Stimulated activated naive CD4-positive, alpha-beta T cell (primary cell): ENCODE results near the gene RNF11.

Source experiments
- DNase-seq, 6 experiments: peaks; one replicate each; lab custom pipeline; 2025; lab: John Stamatoyannopoulos, UW

RNF11 gene

GRCh38 chr1:51314974-51315373, 78.9 kb downstream of the RNF11 start:
- no peak for DNase-seq

DNA sequence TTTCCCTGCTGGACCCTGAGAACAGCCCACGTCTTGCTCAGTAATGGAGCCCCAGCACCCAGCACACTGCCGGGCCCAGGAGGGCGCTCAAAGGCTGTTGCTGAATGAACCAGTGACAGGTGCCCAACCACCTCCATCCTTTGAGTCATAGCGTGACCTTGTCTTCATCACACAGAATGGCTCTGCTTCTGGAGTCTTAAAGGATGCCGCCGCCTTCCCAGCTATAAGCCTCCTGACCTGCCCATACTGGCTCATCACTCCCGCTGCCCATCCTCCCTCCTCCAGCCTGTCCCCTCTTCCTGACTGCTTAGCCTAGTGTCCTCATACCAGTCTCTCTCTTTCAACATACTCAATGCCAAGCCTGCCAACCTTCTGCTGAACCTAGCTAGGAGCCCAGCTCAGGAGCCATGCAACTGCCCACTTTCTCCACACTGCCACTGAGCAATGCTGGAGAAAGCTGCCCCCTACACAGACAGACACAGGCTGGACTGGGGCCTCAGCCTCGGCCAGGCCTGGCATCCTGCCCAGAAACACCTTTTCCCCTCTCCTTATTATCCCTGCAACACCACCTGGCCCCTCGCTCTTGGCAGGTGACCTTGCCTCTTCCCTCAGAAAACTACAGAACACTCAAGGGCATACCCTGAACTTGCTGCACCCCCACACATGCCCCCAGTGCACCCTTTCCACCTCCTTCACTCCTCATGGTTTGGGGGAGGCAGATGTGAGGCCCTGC, 80.2 kb downstream of the RNF11 start:
- no peak for DNase-seq

GRCh38 chr1:51316846-51317120, 80.7 kb downstream of the RNF11 start:
- DNase-seq, result no peak

- no peak for DNase-seq
Observed at GRCh38 chr1:51317798-51318197, 81.7 kb downstream of the RNF11 start.

- DNase-seq, result no peak
Observed at GRCh38 chr1:51320967-51321923, 85.2 kb downstream of the RNF11 start.

DNA sequence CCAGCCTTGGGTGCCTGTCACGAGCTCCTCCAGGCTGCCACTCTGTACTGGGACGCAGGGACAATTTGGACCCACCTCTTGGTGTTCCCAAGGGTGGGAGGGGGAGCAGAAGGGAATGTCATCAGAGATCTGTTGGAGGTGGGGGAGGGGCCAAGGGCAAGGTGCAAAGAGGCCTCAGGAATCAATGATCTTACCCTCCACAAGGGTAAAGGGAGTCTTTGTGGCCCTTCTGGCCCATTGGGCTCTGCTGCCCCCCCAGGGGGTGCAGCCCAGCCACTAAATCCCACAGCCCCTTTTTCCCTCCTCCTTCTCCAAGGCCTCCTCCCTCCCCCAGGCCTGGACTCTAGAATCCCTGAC, 85.8 kb downstream of the RNF11 start:
- DNase-seq, result no peak

- DNase-seq, result no peak
Observed at GRCh38 chr1:51322417-51323101, 86.5 kb downstream of the RNF11 start.
